Neural cell (in vitro differentiated cells): ENCODE data around the gene PPIF. TPM values are rescaled to one million over a fixed set of nuclear protein-coding genes. Genes with fewer than 3 reads are reported as not detected.

Experiments
- H2AFZ ChIP-seq: fragments of 200-600, 300-800 bp; sonication (generic), shearing (Covaris generic); 2 replicates; pipeline ENCODE4 v1.6.0; 2014; ENCODE audit warnings: low read depth, mild to moderate bottlenecking, antibody characterized with exemption, low read length, moderate library complexity
- H3F3A ChIP-seq: fragments of 200-600 bp; shearing (Covaris generic); 2 replicates; pipeline ENCODE4 v1.6.1; 2016; ENCODE audit warnings: mild to moderate bottlenecking, moderate library complexity, mixed read lengths, antibody characterized with exemption, low read length; ENCODE audit not compliant: insufficient read depth, poor library complexity, severe bottlenecking
- H3K27ac ChIP-seq: fragments of 200-600, 300-800 bp; sonication (generic), shearing (Covaris generic); 2 replicates; pipeline ENCODE4 v1.5.1; 2014; ENCODE audit warnings: mild to moderate bottlenecking, low read length, moderate library complexity
- H3K27me3 ChIP-seq: fragments of 300-800, 200-600 bp; sonication (generic), shearing (Covaris generic); 2 replicates; pipeline ENCODE4 v1.6.0; 2014; ENCODE audit warnings: mild to moderate bottlenecking, low read depth, low read length, moderate library complexity; ENCODE audit not compliant: insufficient read depth
- H3K36me3 ChIP-seq: fragments of 300-800, 200-600 bp; sonication (generic), shearing (Covaris generic); 2 replicates; pipeline ENCODE4 v1.5.1; 2014; ENCODE audit warnings: mild to moderate bottlenecking, antibody characterized with exemption, low read length, moderate library complexity; ENCODE audit not compliant: insufficient read depth
- H3K4me2 ChIP-seq: fragments of 300-800, 200-600 bp; sonication (generic), shearing (Covaris generic); 2 replicates; pipeline ENCODE4 v1.6.0; 2014; ENCODE audit warnings: mild to moderate bottlenecking, low read length
- H3K4me3 ChIP-seq: fragments of 300-800, 200-600 bp; sonication (generic), shearing (Covaris generic); 2 replicates; pipeline ENCODE4 v1.5.1; 2014; ENCODE audit warnings: mild to moderate bottlenecking, low read length, moderate library complexity
- H3K79me2 ChIP-seq: fragments of 200-600 bp; shearing (Covaris generic); replicated peaks from 2 replicates; pipeline ENCODE4 v1.6.0; 2014; ENCODE audit warnings: mild to moderate bottlenecking, low read length, moderate library complexity; ENCODE audit not compliant: insufficient read depth
- H3K9ac ChIP-seq: fragments of 300-800, 200-600 bp; sonication (generic), shearing (Covaris generic); 2 replicates; pipeline ENCODE4 v1.6.1; 2016; ENCODE audit warnings: mild to moderate bottlenecking, low read length, mixed read lengths
- H3K9me2 ChIP-seq: fragments of 200-600 bp; shearing (Covaris generic); 2 replicates; pipeline ENCODE4 v1.6.1; 2016; ENCODE audit warnings: mild to moderate bottlenecking, low read length, mixed read lengths; ENCODE audit not compliant: insufficient read depth
- H3K9me3 ChIP-seq: fragments of 200-600, 300-800 bp; sonication (generic), shearing (Covaris generic); 2 replicates; pipeline ENCODE4 v1.6.1; 2016; ENCODE audit warnings: mild to moderate bottlenecking, mixed run types, low read length, moderate library complexity, mixed read lengths
- H4K20me1 ChIP-seq: fragments of 200-600 bp; shearing (Covaris generic); 2 replicates; pipeline ENCODE4 v1.6.1; 2016; ENCODE audit warnings: mild to moderate bottlenecking, mixed run types; ENCODE audit not compliant: insufficient read depth
- CTCF ChIP-seq: fragments of 450-650 bp; IDR thresholded peaks from 2 replicates; pipeline ENCODE4 v1.5.1; 2014; ENCODE audit warnings: antibody characterized with exemption, mild to moderate bottlenecking, moderate library complexity; ENCODE audit not compliant: poor library complexity, severe bottlenecking
- EP300 ChIP-seq: fragments of 450-650 bp; conservative IDR thresholded peaks from 2 replicates; pipeline ENCODE4 v1.6.1; 2014; ENCODE audit warnings: antibody characterized with exemption, mild to moderate bottlenecking, moderate library complexity; ENCODE audit not compliant: poor library complexity, severe bottlenecking
- EZH2 ChIP-seq: fragments of 200-600, 300-800 bp; shearing (Covaris generic), sonication (generic); IDR thresholded peaks from 2 replicates; pipeline ENCODE4 v1.6.1; 2014; ENCODE audit warnings: antibody characterized with exemption, low read length, borderline replicate concordance, mild to moderate bottlenecking; ENCODE audit not compliant: insufficient read depth, poor library complexity, severe bottlenecking
- MXI1 ChIP-seq: fragments of 450-650 bp; conservative IDR thresholded peaks from 2 replicates; pipeline ENCODE4 v1.6.1; 2014; ENCODE audit warnings: antibody characterized with exemption, mild to moderate bottlenecking; ENCODE audit not compliant: poor library complexity, severe bottlenecking
- POLR2AphosphoS5 ChIP-seq: IDR thresholded peaks from 2 replicates; pipeline ENCODE4 v1.6.1; 2012
- RAD21 ChIP-seq: fragments of 450-650 bp; conservative IDR thresholded peaks from 2 replicates; pipeline ENCODE4 v1.6.1; 2014; ENCODE audit warnings: antibody characterized with exemption, mild to moderate bottlenecking, moderate library complexity
- REST ChIP-seq: IDR thresholded peaks from 2 replicates; pipeline ENCODE4 v1.6.1; 2012; ENCODE audit warnings: borderline replicate concordance
- SMC3 ChIP-seq: fragments of 450-650 bp; conservative IDR thresholded peaks from 2 replicates; pipeline ENCODE4 v1.6.1; 2014; ENCODE audit warnings: antibody characterized with exemption, mild to moderate bottlenecking, moderate library complexity; ENCODE audit not compliant: poor library complexity
- TAF1 ChIP-seq: IDR thresholded peaks from 2 replicates; pipeline ENCODE4 v1.6.1; 2012; ENCODE audit warnings: low read depth
- polyA plus RNA-seq: library from polyadenylated mRNA; depleted of rRNA; stranded (reverse); fragments of >200 nt; gene quantifications from 2 replicates; pipeline ENCODE4 v1.2.3, GENCODE V29; 2014

PPIF gene
- polyA plus RNA-seq, 1 donor from 2014 or later = 13.6 TPM

GRCh38 chr10:79355420-79356017 is 8.2 kb downstream of the PPIF start:
- no peaks in the 10 kb centered on the region for H3K9me2 ChIP-seq
- H4K20me1 ChIP-seq = no peaks in the 10 kb centered on the region
- H3K4me2 ChIP-seq = no peak overlapping the region
- TF ChIP-seq SMC3 (no peak), REST (no peak), RAD21 (no peak), EP300 (no peak), POLR2AphosphoS5 (no peak), MXI1 (no peak), EZH2 (no peak), CTCF (no peak), TAF1 (no peak)
- no peaks in the 10 kb centered on the region for H3K9me3 ChIP-seq
- no peak overlapping the region for H3K27ac ChIP-seq
- H2AFZ ChIP-seq = no peak overlapping the region
- no peak overlapping the region for H3K9ac ChIP-seq
- no peaks in the 10 kb centered on the region for H3K36me3 ChIP-seq
- H3K79me2 ChIP-seq = no peaks in the 10 kb centered on the region
- no peaks in the 10 kb centered on the region for H3K27me3 ChIP-seq
- H3K4me3 ChIP-seq = no peak overlapping the region
- H3F3A ChIP-seq = no peaks in the 10 kb centered on the region

GRCh38 chr10:79356104-79356503 is 8.8 kb downstream of the PPIF start:
- Histone ChIP-seq H3K9me2 (no peaks in the 10 kb centered on the region), H3F3A (no peaks in the 10 kb centered on the region), H3K4me3 (no peak overlapping the region), H3K79me2 (no peaks in the 10 kb centered on the region), H4K20me1 (no peaks in the 10 kb centered on the region), H3K9ac (no peak overlapping the region), H3K36me3 (no peaks in the 10 kb centered on the region), H3K27me3 (no peaks in the 10 kb centered on the region), H3K9me3 (no peaks in the 10 kb centered on the region), H2AFZ (no peak overlapping the region), H3K4me2 (no peak overlapping the region), H3K27ac (no peak overlapping the region)
- TF ChIP-seq MXI1 (no peak), REST (no peak), TAF1 (no peak), RAD21 (no peak), EZH2 (no peak), POLR2AphosphoS5 (no peak), CTCF (no peak)
